ENCODE measurements around the gene M1AP.

Gene M1AP

GRCh38 chr2:74548285-74548899 is 99.7 kb downstream of the M1AP start:
- peak; percentile 42 for DNase-seq (ENCODE audit: low spot score)

GRCh38 chr2:74546004-74546403 is 102.1 kb downstream of the M1AP start:
- no peak for DNase-seq (ENCODE audit: low spot score)

- peak; percentile 50 for DNase-seq (ENCODE audit: low spot score)
These were observed 103.5 kb downstream of the M1AP start for GRCh38 chr2:74544634-74545033.

GRCh38 chr2:74542978-74543377 is 105.2 kb downstream of the M1AP start:
- no peak for DNase-seq (ENCODE audit: low spot score)

GRCh38 chr2:74540291-74540690 is 107.8 kb downstream of the M1AP start:
- DNase-seq (ENCODE audit: low spot score), result no peak

- DNase-seq (ENCODE audit: low spot score), result no peak
These were observed 109.2 kb downstream of the M1AP start for GRCh38 chr2:74538881-74539339.

- no peak for DNase-seq (ENCODE audit: low spot score)
These were observed 111.0 kb downstream of the M1AP start for GRCh38 chr2:74537140-74537539.

GRCh38 chr2:74536166-74536950 is 111.8 kb downstream of the M1AP start:
- DNase-seq (ENCODE audit: low spot score), result no peak

GRCh38 chr2:74535440-74535965 is 112.6 kb downstream of the M1AP start:
- DNase-seq (ENCODE audit: low spot score), result no peak

GRCh38 chr2:74534411-74534810 is 113.7 kb downstream of the M1AP start:
- no peak for DNase-seq (ENCODE audit: low spot score)

GRCh38 chr2:74533464-74533863 is 114.7 kb downstream of the M1AP start:
- DNase-seq (ENCODE audit: low spot score), result no peak

- DNase-seq (ENCODE audit: low spot score), result peak; percentile 62
These were observed 115.9 kb downstream of the M1AP start for GRCh38 chr2:74532222-74532621.

- DNase-seq (ENCODE audit: low spot score), result no peak
These were observed 116.5 kb downstream of the M1AP start for GRCh38 chr2:74531666-74532065.

- DNase-seq (ENCODE audit: low spot score), result peak; percentile 34
These were observed 117.6 kb downstream of the M1AP start for GRCh38 chr2:74530239-74531187.

GRCh38 chr2:74529357-74530238 is 118.5 kb downstream of the M1AP start, which contains the start of the genes AUP1 and HTRA2:
AUP1 (minus strand) TSS chr2:74529706; CDS start chr2:74529629, 77 bp downstream.
HTRA2 (plus strand) TSS chr2:74529933; CDS start chr2:74530007, 74 bp downstream.
- peak; percentile 99 for DNase-seq (ENCODE audit: low spot score)

- no peak for DNase-seq (ENCODE audit: low spot score)
These were observed 119.4 kb downstream of the M1AP start for GRCh38 chr2:74528600-74529356.

GRCh38 chr2:74527741-74528140 is 120.4 kb downstream of the M1AP start:
- no peak for DNase-seq (ENCODE audit: low spot score)

- DNase-seq (ENCODE audit: low spot score), result no peak
These were observed 121.4 kb downstream of the M1AP start for GRCh38 chr2:74526649-74527230.

GRCh38 chr2:74525717-74526648 is 122.1 kb downstream of the M1AP start, which contains the start of gene DQX1:
DQX1 (minus strand) TSS chr2:74526231; CDS start chr2:74525729, 502 bp downstream.
- peak; percentile 67 for DNase-seq (ENCODE audit: low spot score)

Data from SW480 (cell line).